SHP77 treated with DMSO at 0.1 percent for 48 hours (cell line): Measurements from ENCODE around the gene SLCO2B1.
"Not testable (repeated sequence)": the region's sequence is repeated elsewhere in the genome, so short reads cannot be mapped to it uniquely, and the experiment has no call there.

Experiments
- DNase-seq: peaks from one replicate; lab custom pipeline; 2025; lab: John Stamatoyannopoulos, UW

SLCO2B1 gene

GRCh38 chr11:75150879-75151278 is at the start of gene SLCO2B1:
TSS of gene SLCO2B1 (plus strand) at chr11:75151107. CDS start at chr11:75151382, 275 bp downstream.
- DNase-seq = no peak

- DNase-seq = no peak
These were observed 49.3 kb upstream of the SLCO2B1 start for GRCh38 chr11:75101424-75102128.

- DNase-seq = no peak
These were observed 47.4 kb upstream of the SLCO2B1 start for GRCh38 chr11:75103380-75104026.

GRCh38 chr11:75105462-75105925 is 45.4 kb upstream of the SLCO2B1 start:
- peak; percentile 83 for DNase-seq

GRCh38 chr11:75105967-75106681 is 44.8 kb upstream of the SLCO2B1 start:
- not testable (repeated sequence) for DNase-seq

- no peak for DNase-seq
These were observed 43.7 kb upstream of the SLCO2B1 start for GRCh38 chr11:75107187-75107586.

GRCh38 chr11:75112200-75112599 is 38.7 kb upstream of the SLCO2B1 start:
- DNase-seq = no peak

- DNase-seq = no peak
These were observed 37.9 kb upstream of the SLCO2B1 start for GRCh38 chr11:75113030-75113429.

GRCh38 chr11:75114465-75114864 is 36.4 kb upstream of the SLCO2B1 start:
- DNase-seq = no peak

- DNase-seq = no peak
These were observed 32.3 kb upstream of the SLCO2B1 start for GRCh38 chr11:75118577-75118976.

GRCh38 chr11:75126564-75126963 is 24.3 kb upstream of the SLCO2B1 start:
- no peak for DNase-seq

GRCh38 chr11:75132080-75132479 is 18.8 kb upstream of the SLCO2B1 start:
- no peak for DNase-seq

- DNase-seq = no peak
These were observed 16.9 kb upstream of the SLCO2B1 start for GRCh38 chr11:75133976-75134375.

- no peak for DNase-seq
These were observed 15.8 kb upstream of the SLCO2B1 start for GRCh38 chr11:75135021-75135650.

- no peak for DNase-seq
These were observed 15.3 kb upstream of the SLCO2B1 start for GRCh38 chr11:75135651-75136050.

- no peak for DNase-seq
These were observed 10.4 kb upstream of the SLCO2B1 start for GRCh38 chr11:75140269-75141138.

GRCh38 chr11:75141166-75141565 is 9.7 kb upstream of the SLCO2B1 start:
- no peak for DNase-seq

GRCh38 chr11:75142714-75143419 is 8.0 kb upstream of the SLCO2B1 start:
- DNase-seq = peak; percentile 88

- DNase-seq = no peak
These were observed 7.5 kb upstream of the SLCO2B1 start for GRCh38 chr11:75143420-75143731.

GRCh38 chr11:75144716-75145014 is 6.2 kb upstream of the SLCO2B1 start:
- no peak for DNase-seq
